Measurements from ENCODE around the gene C2orf80.

Gene C2orf80

DNA sequence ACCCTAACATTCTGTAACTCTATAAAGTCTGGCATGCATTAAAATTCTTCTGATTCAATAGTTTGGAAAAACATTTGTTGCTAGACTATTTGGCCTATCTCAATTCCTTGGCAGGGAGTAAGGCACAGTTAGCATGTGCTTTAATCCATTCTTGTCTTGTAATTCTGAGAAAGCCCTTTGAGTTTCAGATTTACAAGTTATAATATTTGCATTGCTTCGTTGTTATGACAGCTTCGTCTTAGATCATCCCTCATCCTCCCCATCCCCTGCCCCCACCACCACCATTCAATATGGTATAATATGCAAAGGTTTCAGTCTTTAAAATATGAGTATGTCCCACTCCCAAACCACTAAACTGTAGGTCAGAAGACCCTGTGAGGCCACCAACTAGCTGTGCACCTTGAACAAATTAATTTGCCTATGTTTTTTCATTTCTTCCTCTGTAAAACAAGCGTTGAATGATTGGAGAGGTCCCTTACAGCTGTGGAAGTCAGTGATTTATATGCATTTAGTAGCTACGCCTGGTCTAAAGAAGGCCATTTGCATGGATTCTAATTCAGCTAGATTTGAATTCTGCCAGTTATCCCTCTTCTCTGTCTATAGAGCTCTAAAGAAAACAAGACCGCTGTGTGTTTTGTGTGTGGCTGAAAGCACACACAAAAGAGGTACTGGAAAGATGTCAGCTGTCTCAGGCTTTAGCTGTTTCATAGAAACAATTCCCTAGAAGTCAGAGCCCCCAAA is 591 bp downstream of the C2orf80 start:
- Mint-ChIP-seq H3K27ac (no peak overlapping the region), H3K4me1 (ENCODE audit: low read depth) (no peaks in the 10 kb centered on the region), H3K27me3 (ENCODE audit: low read depth) (peaks cover 14% of the 10 kb centered on the region), H3K9me3 (no peaks in the 10 kb centered on the region), H3K4me3 (no peak overlapping the region), H3K36me3 (ENCODE audit: low read depth) (no peaks in the 10 kb centered on the region)

DNA sequence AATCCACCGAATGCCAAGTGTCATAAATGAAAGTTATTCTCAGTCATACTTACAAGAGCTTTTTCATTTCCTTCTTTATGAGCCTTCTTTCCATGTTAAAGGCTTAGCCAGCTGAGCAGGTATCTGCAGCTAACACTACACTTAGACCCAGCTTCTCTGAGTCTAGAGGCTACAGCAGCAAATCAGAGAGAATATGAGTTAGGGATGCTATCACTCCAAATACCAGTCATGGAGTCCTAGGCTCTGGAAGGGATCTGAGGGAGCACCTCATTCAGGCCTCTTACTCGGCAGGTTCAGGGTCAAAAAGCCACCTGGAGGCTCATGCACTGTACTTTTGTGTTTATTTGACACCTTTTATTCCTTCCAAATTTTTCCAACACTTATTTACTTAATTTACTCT is 2.9 kb downstream of the C2orf80 start:
- peaks cover 33% of the 10 kb centered on the region for H3K27me3 Mint-ChIP-seq (ENCODE audit: low read depth)
- H3K9me3 Mint-ChIP-seq: no peaks in the 10 kb centered on the region
- no peaks in the 10 kb centered on the region for H3K36me3 Mint-ChIP-seq (ENCODE audit: low read depth)
- no peaks in the 10 kb centered on the region for H3K4me1 Mint-ChIP-seq (ENCODE audit: low read depth)
- H3K27ac Mint-ChIP-seq: no peak overlapping the region
- no peak overlapping the region for H3K4me3 Mint-ChIP-seq

DNA sequence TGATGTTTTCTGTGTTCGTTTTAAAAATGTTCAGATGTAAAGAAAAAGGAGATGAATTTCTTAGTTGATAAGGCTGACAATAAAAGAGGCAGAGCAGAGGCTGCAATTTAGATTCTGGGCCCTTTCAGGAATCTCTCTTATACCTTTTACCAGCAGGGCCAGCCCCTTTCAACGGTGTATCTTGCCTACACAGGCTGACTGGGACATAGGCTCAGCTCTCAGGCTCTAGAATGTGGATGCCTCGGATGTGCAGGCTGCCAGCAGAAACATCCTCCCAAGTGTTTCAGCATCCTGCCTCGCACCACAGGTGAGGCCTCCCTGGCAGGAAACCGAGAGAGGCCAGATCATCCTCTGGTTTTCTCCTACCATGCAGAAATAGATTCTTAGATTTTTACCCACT is 3.4 kb downstream of the C2orf80 start:
- H3K4me3 Mint-ChIP-seq: no peak overlapping the region
- H3K36me3 Mint-ChIP-seq (ENCODE audit: low read depth): no peaks in the 10 kb centered on the region
- no peaks in the 10 kb centered on the region for H3K4me1 Mint-ChIP-seq (ENCODE audit: low read depth)
- H3K27ac Mint-ChIP-seq: no peak overlapping the region
- H3K9me3 Mint-ChIP-seq: no peaks in the 10 kb centered on the region
- H3K27me3 Mint-ChIP-seq (ENCODE audit: low read depth): peaks cover 38% of the 10 kb centered on the region

DNA sequence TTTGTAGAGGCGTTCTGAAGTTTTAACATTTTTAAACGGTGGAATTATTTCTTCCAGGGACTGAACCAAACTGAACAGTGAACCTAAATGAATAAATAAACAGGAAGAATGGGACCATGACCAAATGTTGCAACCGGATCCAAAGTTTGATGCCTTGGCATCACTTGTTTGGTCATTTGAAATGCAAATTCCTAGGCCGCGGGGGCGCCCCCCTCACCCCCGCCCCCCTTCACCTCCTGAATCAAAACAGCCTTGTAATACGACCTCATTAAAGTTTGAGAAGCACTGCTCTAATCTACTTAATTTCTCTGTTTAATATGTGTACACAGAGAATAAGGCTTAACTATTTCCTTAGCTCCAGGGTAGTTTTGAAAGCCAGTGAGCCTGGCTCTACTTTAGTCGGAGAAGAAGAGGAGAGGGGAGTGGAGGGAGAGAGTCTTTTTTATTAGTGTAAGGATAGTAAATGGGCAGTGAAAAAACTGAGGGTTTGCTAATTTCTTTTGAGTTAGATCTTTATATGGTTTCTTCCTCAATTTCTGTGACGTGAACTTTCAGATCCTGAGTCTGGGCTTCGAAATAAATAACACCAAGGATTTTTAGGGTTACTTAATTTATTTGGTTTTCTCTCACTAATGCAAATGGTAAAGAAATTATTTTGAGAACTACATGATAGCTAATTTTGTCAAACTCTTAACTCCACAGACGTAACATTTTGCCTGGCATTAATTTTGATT is 5.7 kb downstream of the C2orf80 start:
- no peak overlapping the region for H3K27ac Mint-ChIP-seq

DNA sequence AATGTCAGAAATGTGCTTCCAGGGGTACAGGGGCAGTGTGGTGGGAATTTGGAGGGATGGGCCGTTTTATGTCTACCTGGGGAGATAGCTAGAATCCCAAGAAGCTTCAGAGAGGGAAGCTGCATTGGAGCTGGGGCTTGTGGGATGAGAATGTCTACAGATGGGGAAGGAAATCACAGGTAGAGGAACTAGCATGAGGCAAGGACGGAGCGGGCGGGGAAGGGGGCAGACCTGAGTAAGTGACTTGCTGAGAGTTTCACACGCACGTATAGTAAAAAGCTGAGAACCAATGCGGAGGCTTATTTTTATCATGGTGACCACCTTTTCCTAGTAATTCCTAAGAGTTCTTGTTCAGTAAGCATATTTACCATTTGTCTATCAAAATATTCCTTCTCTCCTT is 6.3 kb downstream of the C2orf80 start:
- Mint-ChIP-seq H3K9me3 (no peaks in the 10 kb centered on the region), H3K27ac (no peak overlapping the region), H3K4me3 (no peak overlapping the region), H3K4me1 (ENCODE audit: low read depth) (no peaks in the 10 kb centered on the region), H3K36me3 (ENCODE audit: low read depth) (no peaks in the 10 kb centered on the region), H3K27me3 (ENCODE audit: low read depth) (peaks cover 38% of the 10 kb centered on the region)

More for the DNA sequence above, 5.7 kb downstream of the C2orf80 start:
- H3K27me3 Mint-ChIP-seq (ENCODE audit: low read depth): peaks cover 38% of the 10 kb centered on the region
- no peaks in the 10 kb centered on the region for H3K4me1 Mint-ChIP-seq (ENCODE audit: low read depth)
- no peaks in the 10 kb centered on the region for H3K36me3 Mint-ChIP-seq (ENCODE audit: low read depth)
- no peak overlapping the region for H3K4me3 Mint-ChIP-seq
- H3K9me3 Mint-ChIP-seq: no peaks in the 10 kb centered on the region

DNA sequence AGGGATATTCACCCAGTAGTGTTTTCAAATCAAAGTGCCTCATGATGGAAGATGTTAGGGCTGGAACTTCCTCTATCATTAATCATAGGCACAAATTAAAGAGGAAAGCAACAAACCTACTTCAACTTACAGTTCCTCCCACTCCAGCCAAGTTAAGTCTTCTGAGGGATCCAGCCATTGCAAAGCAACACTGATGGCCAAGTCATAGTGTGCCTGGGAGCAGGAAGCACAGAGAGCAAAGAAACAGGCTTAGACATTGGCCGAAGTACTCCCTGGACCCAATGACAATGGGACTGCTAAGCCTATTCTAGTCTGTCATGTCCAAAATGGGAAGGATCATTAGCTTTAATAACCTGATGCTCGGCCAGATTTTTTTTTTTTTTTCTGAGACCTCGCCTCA is 7.0 kb downstream of the C2orf80 start:
- H3K27ac Mint-ChIP-seq: no peak overlapping the region
- H3K4me3 Mint-ChIP-seq: no peak overlapping the region
- H3K36me3 Mint-ChIP-seq (ENCODE audit: low read depth): no peaks in the 10 kb centered on the region
- no peaks in the 10 kb centered on the region for H3K9me3 Mint-ChIP-seq
- no peaks in the 10 kb centered on the region for H3K4me1 Mint-ChIP-seq (ENCODE audit: low read depth)
- H3K27me3 Mint-ChIP-seq (ENCODE audit: low read depth): peaks cover 38% of the 10 kb centered on the region

DNA sequence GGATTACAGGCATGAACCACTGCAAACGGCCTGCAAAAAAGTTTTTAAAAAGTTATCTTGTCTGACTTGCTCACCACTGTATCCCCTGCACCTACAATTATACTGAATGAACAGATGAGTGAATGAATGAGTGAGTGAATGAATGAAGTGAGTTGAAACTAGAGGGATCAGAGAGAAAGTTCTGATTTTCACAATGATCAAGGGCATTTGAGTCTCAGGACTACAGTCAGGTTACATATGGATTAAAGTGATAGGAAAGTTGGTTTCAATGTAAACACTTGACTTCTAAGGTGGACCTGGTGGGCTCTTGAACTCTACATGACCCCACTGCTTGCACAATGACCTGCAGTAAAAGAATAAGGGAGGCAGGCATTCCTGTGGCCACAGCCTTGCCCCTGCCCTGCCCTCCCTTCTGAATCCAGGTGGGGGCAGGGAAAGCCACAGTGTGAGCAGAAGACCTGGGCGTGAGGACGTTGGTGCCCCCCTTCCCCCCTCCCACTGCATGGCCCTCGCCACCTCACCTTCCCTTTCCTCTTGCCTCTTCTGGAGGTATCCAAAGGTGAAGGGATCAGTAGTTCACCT is 10.7 kb downstream of the C2orf80 start:
- H3K27ac Mint-ChIP-seq: no peak overlapping the region
- no peak overlapping the region for H3K4me3 Mint-ChIP-seq
- H3K4me1 Mint-ChIP-seq (ENCODE audit: low read depth): no peaks in the 10 kb centered on the region
- H3K27me3 Mint-ChIP-seq (ENCODE audit: low read depth): peaks cover 23% of the 10 kb centered on the region
- no peaks in the 10 kb centered on the region for H3K9me3 Mint-ChIP-seq
- no peaks in the 10 kb centered on the region for H3K36me3 Mint-ChIP-seq (ENCODE audit: low read depth)

DNA sequence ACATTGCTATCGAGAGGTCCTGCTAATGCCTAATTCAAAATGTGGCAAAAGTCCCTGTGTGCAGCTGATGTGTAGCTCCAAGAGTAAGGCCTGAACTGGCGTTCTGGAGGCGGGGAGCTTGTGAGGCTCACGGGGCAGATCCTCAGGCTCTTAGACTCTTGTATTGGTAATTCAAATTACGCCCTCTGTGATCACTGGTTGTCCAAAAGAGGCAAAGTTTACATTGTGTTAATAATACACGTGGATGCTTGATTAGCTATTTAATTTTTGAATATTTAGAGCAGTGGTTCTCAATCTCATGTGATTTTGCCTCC is 14.0 kb downstream of the C2orf80 start:
- H3K27ac Mint-ChIP-seq: no peak overlapping the region
- no peak overlapping the region for H3K4me3 Mint-ChIP-seq
- no peaks in the 10 kb centered on the region for H3K9me3 Mint-ChIP-seq
- no peaks in the 10 kb centered on the region for H3K36me3 Mint-ChIP-seq (ENCODE audit: low read depth)
- H3K4me1 Mint-ChIP-seq (ENCODE audit: low read depth): no peaks in the 10 kb centered on the region
- no peaks in the 10 kb centered on the region for H3K27me3 Mint-ChIP-seq (ENCODE audit: low read depth)

DNA sequence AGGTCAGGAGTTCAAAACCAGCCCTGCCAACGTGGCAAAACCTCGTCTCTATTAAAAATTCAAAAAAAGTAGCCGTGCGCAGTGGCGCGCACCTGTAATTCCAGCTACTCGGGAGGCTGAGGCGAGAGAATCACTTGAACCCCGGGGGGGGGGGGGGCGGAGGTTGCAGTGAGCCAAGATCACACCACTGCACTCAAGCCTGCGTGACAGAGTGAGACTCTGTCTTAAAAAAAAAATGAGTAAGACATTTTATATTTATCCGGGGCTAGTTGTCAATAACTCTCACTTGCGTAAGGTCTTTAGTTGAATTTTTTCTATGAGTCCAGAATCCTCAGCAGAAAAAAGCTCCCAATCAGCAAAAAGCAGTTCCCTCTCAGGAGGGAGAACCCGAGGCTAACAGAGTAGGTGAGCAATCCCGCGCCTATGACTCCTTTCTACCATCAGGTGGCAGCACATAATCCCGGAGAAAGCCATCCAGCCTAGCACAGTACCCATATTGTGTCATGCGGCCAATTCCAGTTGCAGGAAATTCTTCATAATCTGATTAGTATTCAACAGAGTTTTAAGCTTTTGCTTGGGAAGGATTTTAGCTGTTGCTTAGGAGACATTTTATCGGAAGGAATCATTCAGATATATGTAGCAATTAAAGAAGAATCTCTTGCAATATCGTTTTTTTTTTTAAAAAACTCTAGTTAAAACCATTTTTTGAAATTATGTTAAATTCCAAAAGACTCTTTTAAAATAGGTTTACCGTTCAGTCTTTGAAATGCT is 14.6 kb downstream of the C2orf80 start:
- no peaks in the 10 kb centered on the region for H3K36me3 Mint-ChIP-seq (ENCODE audit: low read depth)
- H3K4me1 Mint-ChIP-seq (ENCODE audit: low read depth): no peaks in the 10 kb centered on the region
- no peak overlapping the region for H3K27ac Mint-ChIP-seq
- H3K4me3 Mint-ChIP-seq: no peak overlapping the region
- no peaks in the 10 kb centered on the region for H3K9me3 Mint-ChIP-seq
- H3K27me3 Mint-ChIP-seq (ENCODE audit: low read depth): no peaks in the 10 kb centered on the region

DNA sequence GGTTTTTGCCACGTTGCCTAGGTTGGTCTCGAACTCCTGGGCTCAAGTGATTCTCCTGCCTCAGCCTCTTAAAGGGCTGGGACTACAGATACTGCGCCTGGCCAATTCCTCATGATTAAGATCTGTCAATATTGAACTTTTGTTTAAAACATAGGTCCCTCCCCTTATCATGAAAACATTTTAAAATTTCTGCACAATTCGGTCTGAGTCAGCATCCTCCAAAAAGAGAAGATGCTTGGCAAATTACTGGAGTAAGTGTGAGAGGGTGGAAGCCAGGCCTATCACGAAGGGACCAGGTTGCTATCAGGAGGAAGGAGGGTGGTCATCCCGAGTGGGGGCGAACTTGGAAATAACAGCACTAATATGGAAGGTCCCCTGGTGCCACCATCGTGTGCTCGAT is 15.7 kb downstream of the C2orf80 start:
- Mint-ChIP-seq H3K36me3 (ENCODE audit: low read depth) (no peaks in the 10 kb centered on the region), H3K4me1 (ENCODE audit: low read depth) (no peaks in the 10 kb centered on the region), H3K27me3 (ENCODE audit: low read depth) (no peaks in the 10 kb centered on the region), H3K9me3 (no peaks in the 10 kb centered on the region), H3K4me3 (no peak overlapping the region), H3K27ac (no peak overlapping the region)

DNA sequence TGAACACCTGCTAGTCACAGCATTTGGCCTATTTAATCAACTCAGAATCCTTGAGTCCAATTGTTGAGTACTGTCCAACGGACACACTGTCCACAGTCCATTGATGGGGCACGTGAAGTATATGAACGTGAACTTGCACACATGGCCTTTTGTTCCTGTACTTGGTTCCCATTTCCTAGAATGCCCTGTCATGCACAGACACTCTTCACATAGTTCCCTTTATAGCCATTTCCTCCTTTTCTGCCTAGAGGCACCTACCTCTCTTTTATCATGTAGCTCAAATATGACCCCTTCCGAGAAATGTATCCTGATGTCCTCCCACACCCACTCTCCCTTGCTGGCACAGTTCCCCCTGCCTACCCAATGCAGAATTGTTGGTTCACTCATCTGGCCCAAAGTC is 17.7 kb downstream of the C2orf80 start:
- H3K4me3 Mint-ChIP-seq: no peak overlapping the region

DNA sequence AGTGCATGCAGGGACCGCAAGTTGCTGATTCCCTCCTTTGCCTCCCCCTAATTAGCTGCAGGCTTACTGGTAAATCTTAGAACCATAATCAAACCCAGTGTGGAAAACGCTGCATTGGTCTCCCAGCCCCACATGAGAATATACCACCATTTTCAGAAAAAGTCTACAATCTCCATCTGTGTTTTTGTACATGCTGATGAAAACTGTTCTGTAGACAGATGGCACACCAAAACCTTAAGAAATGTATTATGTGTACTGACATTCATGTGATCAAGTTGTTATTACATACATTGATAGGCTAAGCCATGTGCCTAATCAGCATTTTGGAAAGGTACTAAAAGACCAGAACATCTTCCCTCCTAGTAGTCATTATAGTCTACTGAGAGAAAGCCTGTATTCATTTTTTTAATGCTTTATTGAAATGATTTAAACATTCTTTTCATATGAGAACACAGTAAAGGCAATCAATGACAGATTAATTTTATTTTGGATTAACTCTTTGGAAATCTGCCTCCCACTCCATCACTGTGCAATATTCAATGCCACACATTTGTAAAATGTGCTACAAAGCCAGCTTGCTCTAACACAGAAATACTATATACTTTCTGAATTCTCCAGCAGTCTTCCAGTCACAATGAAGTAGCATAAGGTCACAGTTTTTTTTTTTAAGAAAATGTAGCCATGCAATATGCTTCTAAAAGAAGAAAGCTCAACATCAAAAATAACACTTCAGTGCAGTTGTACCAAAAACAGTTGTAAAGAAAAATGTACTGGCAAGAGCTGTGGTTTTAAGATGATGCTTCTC is 24.7 kb downstream of the C2orf80 start:
- no peak overlapping the region for H3K27ac Mint-ChIP-seq
- H3K9me3 Mint-ChIP-seq: no peaks in the 10 kb centered on the region
- no peak overlapping the region for H3K4me3 Mint-ChIP-seq
- H3K4me1 Mint-ChIP-seq (ENCODE audit: low read depth): no peaks in the 10 kb centered on the region
- H3K36me3 Mint-ChIP-seq (ENCODE audit: low read depth): no peaks in the 10 kb centered on the region
- H3K27me3 Mint-ChIP-seq (ENCODE audit: low read depth): no peaks in the 10 kb centered on the region

More for the DNA sequence above, 17.7 kb downstream of the C2orf80 start:
- Mint-ChIP-seq H3K27ac (no peak overlapping the region), H3K36me3 (ENCODE audit: low read depth) (no peaks in the 10 kb centered on the region), H3K4me1 (ENCODE audit: low read depth) (no peaks in the 10 kb centered on the region), H3K27me3 (ENCODE audit: low read depth) (no peaks in the 10 kb centered on the region), H3K9me3 (no peaks in the 10 kb centered on the region)

DNA sequence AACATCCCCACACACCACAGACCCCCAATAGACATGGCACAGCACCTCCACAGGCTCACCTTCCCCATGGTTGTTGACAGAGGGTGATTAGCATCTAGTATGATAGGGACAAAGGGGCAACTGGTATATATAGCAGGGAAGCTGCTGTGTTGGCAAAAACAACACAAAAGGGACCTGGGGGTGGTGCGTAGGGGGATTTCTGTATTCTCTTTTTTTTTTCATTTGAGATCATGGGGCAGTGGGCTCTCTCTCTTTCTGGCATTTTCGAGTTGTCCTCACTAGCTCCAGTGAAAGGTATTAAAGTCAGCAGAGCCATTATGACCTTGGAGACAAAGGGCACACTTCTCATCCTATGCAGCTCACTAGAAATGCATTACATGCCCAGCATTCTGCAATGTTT is 26.3 kb downstream of the C2orf80 start, which contains the start of gene CRYGA:
TSS of gene CRYGA (minus strand) at position 101 of the 400 bp plus-strand sequence. CDS start at position 68, 33 bp downstream.
- H3K36me3 Mint-ChIP-seq (ENCODE audit: low read depth): no peaks in the 10 kb centered on the region
- H3K27ac Mint-ChIP-seq: no peak within 1 kb of the TSS
- no peaks in the 10 kb centered on the region for H3K9me3 Mint-ChIP-seq
- no peak within 1 kb of the TSS for H3K4me3 Mint-ChIP-seq
- H3K4me1 Mint-ChIP-seq (ENCODE audit: low read depth): no peaks in the 10 kb centered on the region
- H3K27me3 Mint-ChIP-seq (ENCODE audit: low read depth): no peaks in the 10 kb centered on the region

DNA sequence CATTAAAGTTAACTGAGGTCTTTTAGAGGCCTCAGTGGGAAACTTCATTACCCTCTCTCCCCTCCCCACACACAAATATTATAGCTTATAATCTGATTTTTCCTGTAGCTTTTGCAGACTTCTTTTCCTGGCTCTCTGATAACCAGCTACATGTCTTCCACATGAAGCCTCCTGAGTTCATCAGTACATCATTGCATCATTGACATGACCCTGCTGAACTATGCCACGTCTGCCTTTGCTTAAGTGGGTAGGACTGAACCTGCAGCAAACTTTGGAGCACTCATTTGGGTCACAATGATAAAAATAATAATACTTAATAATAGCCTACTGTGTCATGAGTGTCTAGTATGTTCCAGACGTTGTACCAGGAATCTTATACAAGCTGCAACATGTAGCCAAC is 33.4 kb downstream of the C2orf80 start:
- no peaks in the 10 kb centered on the region for H3K4me1 Mint-ChIP-seq (ENCODE audit: low read depth)
- no peak overlapping the region for H3K27ac Mint-ChIP-seq
- H3K4me3 Mint-ChIP-seq: no peak overlapping the region
- no peaks in the 10 kb centered on the region for H3K9me3 Mint-ChIP-seq
- H3K36me3 Mint-ChIP-seq (ENCODE audit: low read depth): no peaks in the 10 kb centered on the region
- no peaks in the 10 kb centered on the region for H3K27me3 Mint-ChIP-seq (ENCODE audit: low read depth)

All from T-helper 1 cell treated with Interleukin-12 subunit alpha and Interleukin-12 subunit beta and Interleukin-4 antibody, amounts not matched to agents 30 μg/mL and 1 μg/mL, for 36 hours (primary cell).